Mesenchymal stem cell (in vitro differentiated cells and primary cell): ENCODE data around the gene PDZD2.
"Not testable (repeated sequence)": the region's sequence is repeated elsewhere in the genome, so short reads cannot be mapped to it uniquely, and the experiment has no call there.

ENCODE experiments used
- DNase-seq: peaks from one replicate; pipeline ENCODE4 v3.0.0-alpha.2; 2013
- H2AFZ ChIP-seq: one replicate; pipeline ENCODE4 v1.6.1; 2013; ENCODE audit warnings: low read depth, mild to moderate bottlenecking, control low read depth, inconsistent platforms, low read length, moderate library complexity
- H2AK5ac ChIP-seq: 2 replicates; pipeline ENCODE4 v1.6.1; 2013; ENCODE audit warnings: low read length, moderate library complexity, mild to moderate bottlenecking, inconsistent platforms; ENCODE audit not compliant: severe bottlenecking
- H2BK120ac ChIP-seq: one replicate; pipeline ENCODE4 v1.6.1; 2013; ENCODE audit warnings: low read depth, mild to moderate bottlenecking, inconsistent platforms, low read length, moderate library complexity
- H2BK12ac ChIP-seq, 2 experiments: one replicate each; pipeline ENCODE4 v1.6.1; 2013; ENCODE audit warnings: inconsistent platforms in 2 of 2, low read length in 2 of 2, mild to moderate bottlenecking in 2 of 2, moderate library complexity in 2 of 2, control low read depth in 1 of 2
- H2BK15ac ChIP-seq: one replicate; pipeline ENCODE4 v1.6.1; 2013; ENCODE audit warnings: mild to moderate bottlenecking, low read depth, inconsistent platforms; ENCODE audit not compliant: poor library complexity, severe bottlenecking
- H2BK5ac ChIP-seq: 2 replicates; pipeline ENCODE4 v1.6.1; 2013; ENCODE audit warnings: low read depth, mild to moderate bottlenecking, low read length, control low read depth, inconsistent platforms; ENCODE audit not compliant: poor library complexity, severe bottlenecking
- H3K14ac ChIP-seq, 2 experiments: one replicate each; pipeline ENCODE4 v1.6.1; 2013; ENCODE audit warnings: inconsistent platforms in 2 of 2, low read length in 2 of 2, control low read depth in 1 of 2, mild to moderate bottlenecking in 1 of 2, moderate library complexity in 1 of 2
- H3K18ac ChIP-seq, 2 experiments: one replicate each; pipeline ENCODE4 v1.6.1; 2013; ENCODE audit warnings: inconsistent platforms in 2 of 2, low read length in 2 of 2, control low read depth in 1 of 2, low read depth in 1 of 2, mild to moderate bottlenecking in 1 of 2
- H3K23ac ChIP-seq, 2 experiments: one replicate each; pipeline ENCODE4 v1.6.1; 2013; ENCODE audit warnings: inconsistent platforms in 2 of 2, low read length in 2 of 2, mild to moderate bottlenecking in 2 of 2, moderate library complexity in 2 of 2, control low read depth in 1 of 2
- H3K27ac ChIP-seq: 2 replicates; pipeline ENCODE4 v1.5.1; 2013; ENCODE audit warnings: mild to moderate bottlenecking, moderate library complexity, low read length, control low read depth, inconsistent platforms; ENCODE audit not compliant: poor library complexity, severe bottlenecking
- H3K27me3 ChIP-seq, 2 experiments: 2 replicates each; pipeline versions ENCODE4 v1.6.1 to v1.7.0; 2013; ENCODE audit warnings: low read length in 2 of 2, mild to moderate bottlenecking in 2 of 2, moderate library complexity in 2 of 2, control low read depth in 1 of 2, inconsistent platforms in 1 of 2; ENCODE audit not compliant: control insufficient read depth in 1 of 2, insufficient read depth in 1 of 2
- H3K36me3 ChIP-seq, 2 experiments: 2 replicates each; pipeline versions ENCODE4 v1.6.1 to v1.7.0; 2013; ENCODE audit warnings: low read length in 2 of 2, control low read depth in 1 of 2, inconsistent platforms in 1 of 2, low read depth in 1 of 2, mild to moderate bottlenecking in 1 of 2; ENCODE audit not compliant: insufficient read depth in 2 of 2, control insufficient read depth in 1 of 2
- H3K4ac ChIP-seq, 2 experiments: one replicate each; pipeline ENCODE4 v1.6.1; 2013; ENCODE audit warnings: inconsistent platforms in 2 of 2, low read length in 2 of 2, mild to moderate bottlenecking in 2 of 2, moderate library complexity in 2 of 2, control low read depth in 1 of 2, low read depth in 1 of 2
- H3K4me1 ChIP-seq: 2 replicates; pipeline ENCODE4 v1.6.1; 2013; ENCODE audit warnings: low read depth, low read length, control low read depth; ENCODE audit not compliant: control insufficient read depth, insufficient read depth
- H3K4me2 ChIP-seq: 2 replicates; pipeline ENCODE4 v1.6.1; 2013; ENCODE audit warnings: low read length, mild to moderate bottlenecking, inconsistent platforms; ENCODE audit not compliant: poor library complexity, severe bottlenecking
- H3K4me3 ChIP-seq, 2 experiments: 2 replicates each; pipeline versions ENCODE4 v1.5.1 to v1.7.0; 2013; ENCODE audit warnings: low read length in 2 of 2, mild to moderate bottlenecking in 2 of 2, control low read depth in 1 of 2, low read depth in 1 of 2; ENCODE audit not compliant: insufficient read depth in 1 of 2
- H3K79me1 ChIP-seq: replicated peaks from 2 replicates; pipeline ENCODE4 v1.6.1; 2013; ENCODE audit warnings: mild to moderate bottlenecking, control low read depth, low read length, inconsistent platforms; ENCODE audit not compliant: poor library complexity, severe bottlenecking
- H3K9ac ChIP-seq: 2 replicates; pipeline ENCODE4 v1.7.0; 2013; ENCODE audit warnings: mild to moderate bottlenecking, low read length, moderate library complexity
- H3K9me3 ChIP-seq: 2 replicates; pipeline ENCODE4 v1.7.0; 2013; ENCODE audit warnings: mild to moderate bottlenecking, low read length; ENCODE audit not compliant: control insufficient read depth
- H4K8ac ChIP-seq: one replicate; pipeline ENCODE4 v1.6.1; 2013; ENCODE audit warnings: inconsistent platforms, mild to moderate bottlenecking, low read length, moderate library complexity
- H4K91ac ChIP-seq: one replicate; pipeline ENCODE4 v1.6.1; 2013; ENCODE audit warnings: mild to moderate bottlenecking, low read length, inconsistent platforms
- WGBS: methylation state at CpG from one replicate; pipeline ENCODE4 v1.1.7; 2013; ENCODE audit warnings: mixed read lengths; 5-methylcytosine and 5-hydroxymethylcytosine counted together

PDZD2 gene

DNA sequence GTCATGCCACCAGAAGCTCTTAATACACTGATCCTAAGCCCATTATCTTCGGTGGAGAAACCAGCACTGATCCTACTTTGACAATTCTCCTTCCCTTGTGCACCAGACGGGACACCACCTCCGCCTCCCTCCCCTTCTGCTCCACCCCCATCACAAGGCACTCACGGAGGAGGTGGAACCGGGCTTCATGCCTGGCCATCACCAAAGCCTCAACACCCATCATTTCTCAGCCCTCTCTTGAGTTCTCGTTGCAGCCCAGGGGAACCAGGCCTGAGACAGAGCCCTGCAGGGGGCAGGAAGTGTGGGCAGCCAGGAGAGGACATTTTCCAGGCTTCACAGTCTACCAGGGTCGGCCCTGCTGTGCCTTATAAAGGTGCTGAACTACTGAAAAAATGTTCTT is 374.7 kb downstream of the PDZD2 start:
- H2BK12ac ChIP-seq: peak overlapping the region in 1 of 2 experiments; percentile 26
- no peak overlapping the region for H3K23ac ChIP-seq
- H3K27me3 ChIP-seq: peaks cover 0 to 47% of the 10 kb centered on the region in 2 experiments
- H2AK5ac ChIP-seq: no peak overlapping the region
- WGBS: 28% methylated on average over 7 of the region's 7 CpGs
- H3K14ac ChIP-seq: no peak overlapping the region
- no peak overlapping the region for H3K9ac ChIP-seq
- H2BK5ac ChIP-seq: no peak overlapping the region
- no peak overlapping the region for H2BK120ac ChIP-seq
- DNase-seq: no peak
- peak overlapping the region; percentile 0 for H2AFZ ChIP-seq
- no peak overlapping the region for H3K4ac ChIP-seq
- no peak overlapping the region for H3K18ac ChIP-seq
- no peaks in the 10 kb centered on the region for H3K36me3 ChIP-seq
- H3K27ac ChIP-seq: no peak overlapping the region
- H3K4me2 ChIP-seq: no peak overlapping the region
- H2BK15ac ChIP-seq: no peak overlapping the region
- no peak overlapping the region for H4K91ac ChIP-seq
- no peak overlapping the region for H4K8ac ChIP-seq
- H3K4me1 ChIP-seq: peaks cover 2% of the 10 kb centered on the region
- no peaks in the 10 kb centered on the region for H3K79me1 ChIP-seq
- no peak overlapping the region for H3K4me3 ChIP-seq
- H3K9me3 ChIP-seq: no peaks in the 10 kb centered on the region

DNA sequence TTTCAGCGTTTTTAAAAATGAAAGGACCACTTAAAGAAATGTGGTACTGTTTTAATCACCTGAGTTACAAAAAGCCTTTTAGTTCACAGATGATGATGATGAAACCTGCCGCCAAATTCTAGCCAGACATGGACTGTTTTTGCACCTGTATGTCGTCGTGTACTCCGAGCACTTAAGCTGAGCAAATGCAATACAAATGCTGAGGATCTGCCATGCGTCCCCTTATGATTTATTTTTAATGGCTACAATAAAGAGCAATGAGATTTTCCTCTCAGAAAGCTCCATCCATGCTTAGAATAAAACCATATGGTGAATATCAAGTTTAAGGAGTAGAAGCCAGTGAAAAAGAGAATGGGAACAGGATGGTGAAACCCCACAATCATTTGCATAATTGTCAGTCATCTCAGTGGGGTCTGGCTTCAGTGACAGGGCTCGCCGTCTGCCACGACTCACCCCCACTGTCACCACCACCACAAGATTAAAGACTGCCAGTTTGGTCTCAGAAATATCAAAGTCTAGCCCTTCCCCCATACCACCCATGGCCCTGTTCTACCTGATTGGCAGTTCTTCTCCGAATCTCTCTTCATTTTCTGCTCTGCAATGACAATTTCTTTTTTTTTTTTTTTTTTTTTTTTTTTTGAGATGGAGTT is 375.3 kb downstream of the PDZD2 start:
- Histone ChIP-seq H3K9me3 (no peaks in the 10 kb centered on the region), H3K14ac (no peak overlapping the region), H4K8ac (no peak overlapping the region), H3K4me3 (no peak overlapping the region), H3K79me1 (no peaks in the 10 kb centered on the region), H2BK15ac (no peak overlapping the region), H3K27me3 (peaks cover 0 to 51% of the 10 kb centered on the region in 2 experiments), H3K4ac (no peak overlapping the region), H3K18ac (no peak overlapping the region), H3K9ac (no peak overlapping the region), H3K4me2 (no peak overlapping the region), H2BK12ac (no peak overlapping the region), H4K91ac (no peak overlapping the region), H3K36me3 (no peaks in the 10 kb centered on the region), H3K23ac (no peak overlapping the region), H2AFZ (no peak overlapping the region), H2BK120ac (no peak overlapping the region), H3K27ac (no peak overlapping the region), H2BK5ac (no peak overlapping the region), H3K4me1 (peaks cover 2% of the 10 kb centered on the region), H2AK5ac (no peak overlapping the region)
- DNase-seq: no peak
- 71% methylated on average over 9 of the region's 10 CpGs for WGBS

DNA sequence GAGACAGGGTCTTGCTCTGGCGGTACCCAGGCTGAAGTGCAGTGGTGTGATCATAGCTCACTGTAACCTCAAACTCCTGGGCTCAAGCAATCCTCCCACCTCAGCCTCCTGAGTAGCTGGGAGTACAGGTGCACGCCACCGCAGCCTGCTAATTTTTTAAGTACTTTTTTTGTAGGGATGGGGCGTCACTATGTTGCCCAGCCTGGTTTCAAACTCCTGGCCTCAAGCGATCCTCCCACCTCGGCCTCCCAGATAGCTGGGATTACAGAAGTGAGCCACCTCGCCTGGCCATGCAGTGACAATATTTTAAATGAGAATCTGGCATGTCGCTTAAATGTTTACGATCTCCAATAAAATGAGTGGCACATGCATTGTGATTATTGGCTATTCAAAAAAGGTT is 376.3 kb downstream of the PDZD2 start:
- H2AK5ac ChIP-seq, H2AFZ ChIP-seq, H3K79me1 ChIP-seq, H3K4me1 ChIP-seq, DNase-seq, H3K9me3 ChIP-seq, H2BK12ac ChIP-seq, H4K8ac ChIP-seq, H2BK5ac ChIP-seq, H3K4me3 ChIP-seq, H3K23ac ChIP-seq, H3K27ac ChIP-seq, H4K91ac ChIP-seq, H2BK15ac ChIP-seq, H3K9ac ChIP-seq, H2BK120ac ChIP-seq, H3K4me2 ChIP-seq, H3K18ac ChIP-seq, H3K4ac ChIP-seq, H3K14ac ChIP-seq, H3K36me3 ChIP-seq: not testable (repeated sequence)
- 96% methylated on average over 9 of the region's 9 CpGs for WGBS
- H3K27me3 ChIP-seq: peaks cover 0 to 47% of the 10 kb centered on the region in 2 experiments

DNA sequence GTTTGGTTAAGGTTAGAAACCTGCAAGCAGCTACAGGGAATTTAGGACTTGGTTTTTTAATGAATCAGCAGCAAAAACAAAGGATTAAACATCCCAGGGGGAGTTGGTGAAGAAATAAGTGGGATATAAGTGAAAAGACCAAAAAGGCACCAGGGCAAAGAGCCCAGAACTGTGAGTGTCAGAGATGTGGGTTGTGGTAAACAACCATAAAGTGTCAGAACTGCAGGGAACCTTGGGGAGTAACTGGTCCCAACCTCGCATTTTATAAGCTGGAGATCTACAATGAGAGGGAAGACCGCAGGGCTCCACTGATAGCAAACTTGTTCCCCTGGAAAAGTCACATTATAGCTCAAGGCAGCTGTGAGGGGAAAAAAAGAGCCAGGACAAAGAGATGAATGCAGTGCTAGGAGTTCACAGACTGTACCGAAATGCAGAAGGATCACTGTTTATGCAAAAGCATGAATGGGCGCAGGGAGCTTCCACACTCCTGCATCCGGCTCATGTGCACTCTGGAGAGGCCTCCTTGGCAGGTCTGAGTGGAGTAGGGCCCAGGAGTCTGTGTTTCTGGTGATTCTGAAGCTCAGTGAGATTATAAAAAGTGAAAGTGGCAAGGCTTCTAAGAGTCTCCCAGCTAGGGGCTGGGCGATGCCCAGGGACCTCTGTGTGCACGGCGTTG is 378.9 kb downstream of the PDZD2 start:
- WGBS: 82% methylated on average over 8 of the region's 8 CpGs
- no peak overlapping the region for H3K23ac ChIP-seq
- H3K27me3 ChIP-seq: peaks cover 0 to 43% of the 10 kb centered on the region in 2 experiments
- H3K4ac ChIP-seq: no peak overlapping the region
- no peak for DNase-seq
- H3K4me3 ChIP-seq: peak overlapping the region in 1 of 2 experiments; percentile 47
- H3K27ac ChIP-seq: no peak overlapping the region
- no peak overlapping the region for H3K18ac ChIP-seq
- H2BK120ac ChIP-seq: no peak overlapping the region
- no peak overlapping the region for H2BK5ac ChIP-seq
- no peak overlapping the region for H3K14ac ChIP-seq
- no peaks in the 10 kb centered on the region for H3K36me3 ChIP-seq
- no peak overlapping the region for H4K8ac ChIP-seq
- H2AFZ ChIP-seq: no peak overlapping the region
- H3K9ac ChIP-seq: peak overlapping the region; percentile 16
- H2BK15ac ChIP-seq: no peak overlapping the region
- no peak overlapping the region for H3K4me2 ChIP-seq
- H3K4me1 ChIP-seq: peaks cover 4% of the 10 kb centered on the region
- H3K9me3 ChIP-seq: no peaks in the 10 kb centered on the region
- H3K79me1 ChIP-seq: no peaks in the 10 kb centered on the region
- no peak overlapping the region for H2BK12ac ChIP-seq
- H2AK5ac ChIP-seq: no peak overlapping the region
- H4K91ac ChIP-seq: no peak overlapping the region
